Heart left ventricle (tissue), 16 donors: Measurements from ENCODE around the gene ID3. TPM values are rescaled to one million over a fixed set of nuclear protein-coding genes. Genes with fewer than 3 reads are reported as not detected.

Experiments
- ATAC-seq, 4 donors: fragments of 200-7000 bp; cut with Tn5 transposase; one replicate each; pipeline ENCODE4 v1.9.1; 2020 to 2022; ENCODE audit warnings: moderate library complexity in 4 of 4, mild to moderate bottlenecking in 3 of 4, moderate number of reproducible peaks in 1 of 4
- DNase-seq, 5 donors: peaks; one replicate each; pipeline ENCODE4 v3.0.0-alpha.2; 2020
- H3K27ac ChIP-seq, 12 donors: fragments of 200-600 bp; sonication (generic) in 4 of 12; one replicate each; pipeline versions ENCODE4 v1.5.0 to v1.8.0; 2016 to 2022; ENCODE audit warnings: mild to moderate bottlenecking in 2 of 12
- H3K27me3 ChIP-seq, 9 donors: fragments of 200-600 bp; sonication (generic) in 2 of 9; one replicate each; pipeline versions ENCODE4 v1.5.1 to v1.8.0; 2016 to 2022; ENCODE audit warnings: mild to moderate bottlenecking in 3 of 9
- H3K36me3 ChIP-seq, 9 donors: fragments of 200-600 bp; sonication (generic) in 2 of 9; one replicate each; pipeline versions ENCODE4 v1.5.0 to v1.8.0; 2018 to 2022; ENCODE audit warnings: mild to moderate bottlenecking in 2 of 9
- H3K4me1 ChIP-seq, 12 donors: fragments of 200-600 bp; sonication (generic) in 4 of 12; one replicate each; pipeline versions ENCODE4 v1.5.0 to v1.8.0; 2016 to 2022; ENCODE audit warnings: mild to moderate bottlenecking in 3 of 12
- H3K4me3 ChIP-seq, 12 donors: fragments of 200-600 bp; sonication (generic) in 4 of 12; one replicate each; pipeline versions ENCODE4 v1.5.0 to v1.8.0; 2017 to 2022; ENCODE audit warnings: mild to moderate bottlenecking in 9 of 12, moderate library complexity in 4 of 12
- H3K9me3 ChIP-seq, 12 donors: fragments of 200-600 bp; sonication (generic) in 4 of 12; one replicate each; pipeline versions ENCODE4 v1.5.0 to v1.8.0; 2016 to 2022; ENCODE audit warnings: mild to moderate bottlenecking in 1 of 12
- POLR2A ChIP-seq, 2 donors: fragments of 450-650 bp; IDR thresholded peaks; one replicate each; pipeline ENCODE4 v1.6.1; 2017; ENCODE audit warnings: antibody characterized with exemption in 2 of 2, mild to moderate bottlenecking in 2 of 2, moderate library complexity in 2 of 2
- WGBS, 4 donors: extraction: QIAGEN DNeasy Blood & Tissue Kit in 2 of 4; methylation state at CpG; one replicate each; pipeline versions ENCODE4 v1.1.5 to v1.1.7; 2013 to 2018; 5-methylcytosine and 5-hydroxymethylcytosine counted together
- intact Hi-C, 10 donors: fragments of 100-400 bp; cut with DNase I; formaldehyde crosslinking; loops; one replicate each; pipeline versions ENCODE4 v1.11.1 to v1.14.2; 2022
- polyA plus RNA-seq, 2 donors: library from polyadenylated mRNA; stranded (reverse); fragments of 200-250 nt; gene quantifications; one replicate each; pipeline ENCODE4 v1.2.3, GENCODE V29; 2013
- total RNA-seq, 9 donors: library from RNA; depleted of rRNA in 2 of 9; stranded (reverse); fragments of >200 nt in 2 of 9; fragmentation: NEBNext Ultra II Directional in 3 of 9; extraction: Animal tissue kit (Norgen Biotek cat#: 25700) in 3 of 9; gene quantifications; one replicate each; pipeline versions ENCODE4 v1.1.0 to v1.2.4, GENCODE V29; 2016 to 2023
- TF ChIP-seq, protein P1 (sequence below), 12 donors: fragments of 200-600 bp; sonication (generic) in 4 of 12; IDR thresholded peaks; one replicate each; pipeline versions ENCODE4 v1.5.0 to v1.8.0; 2018 to 2022; ENCODE audit warnings: antibody characterized with exemption in 12 of 12, mild to moderate bottlenecking in 5 of 12
- donor health status: ischemic (EF 13 %, LVEDD 7.1; RV severe dilation, severe dysfunction).
- donor health status: healthy with polysubstance abuse.
- donor health status: DM: no; HTN: yes; CAD: no.
- donor health status: DM: no; HTN: no; CAD: no.
- donor health status: ischemic (EF 25% LVEDD 6.9; RV normal size, moderate dysfunction).
- donor health status: ischemic (EF 25% LVEDD 5.7; RV mildly dilated, moderate dysfunction).
- donor health status: healthy.
- donor health status: DM: yes; HTN: yes; CAD: no.
- donor health status: ischemic (EF 35%, LVEDD 5.7; RV mildly dilated, moderate dysfunction).
- donor health status: nonischemic (EF 11% LVEDD 7.7; RV severe dilation, severe dysfunction).
- donor health status: DM: yes; HTN: yes; CAD: no.
- donor health status: PGD.
- donor health status: ischemic (EF 29% LVEDD 5.4; RV normal size, mild dysfunction).
- donor health status: nonischemic (EF 23%, LVEDD 6.1; RV moderate dilation, normal function).

Gene ID3
- total and polyA plus RNA-seq, 11 donors: 55.3 to 185 (median 91.0) TPM

- peaks cover 0 to 36% (median 14%) of the 10 kb centered on the region in 12 donors for H3K4me1 ChIP-seq
- DNase-seq: peak in 1 of 5 donors; percentile 22
- intact Hi-C loops: loop anchor here in 1 of 10 donors (5.0 kb wide), 1 partner anchor 40 kb away; no protein-coding TSS in a partner anchor
- no peaks in the 10 kb centered on the region for H3K36me3 ChIP-seq
- H3K9me3 ChIP-seq: no peaks in the 10 kb centered on the region
- WGBS, 4 donors: 77 to 87% (median 78%) methylated on average over 4 of the region's 4 CpGs
- no peaks in the 10 kb centered on the region for H3K27me3 ChIP-seq
- TF ChIP-seq, protein P1, sequence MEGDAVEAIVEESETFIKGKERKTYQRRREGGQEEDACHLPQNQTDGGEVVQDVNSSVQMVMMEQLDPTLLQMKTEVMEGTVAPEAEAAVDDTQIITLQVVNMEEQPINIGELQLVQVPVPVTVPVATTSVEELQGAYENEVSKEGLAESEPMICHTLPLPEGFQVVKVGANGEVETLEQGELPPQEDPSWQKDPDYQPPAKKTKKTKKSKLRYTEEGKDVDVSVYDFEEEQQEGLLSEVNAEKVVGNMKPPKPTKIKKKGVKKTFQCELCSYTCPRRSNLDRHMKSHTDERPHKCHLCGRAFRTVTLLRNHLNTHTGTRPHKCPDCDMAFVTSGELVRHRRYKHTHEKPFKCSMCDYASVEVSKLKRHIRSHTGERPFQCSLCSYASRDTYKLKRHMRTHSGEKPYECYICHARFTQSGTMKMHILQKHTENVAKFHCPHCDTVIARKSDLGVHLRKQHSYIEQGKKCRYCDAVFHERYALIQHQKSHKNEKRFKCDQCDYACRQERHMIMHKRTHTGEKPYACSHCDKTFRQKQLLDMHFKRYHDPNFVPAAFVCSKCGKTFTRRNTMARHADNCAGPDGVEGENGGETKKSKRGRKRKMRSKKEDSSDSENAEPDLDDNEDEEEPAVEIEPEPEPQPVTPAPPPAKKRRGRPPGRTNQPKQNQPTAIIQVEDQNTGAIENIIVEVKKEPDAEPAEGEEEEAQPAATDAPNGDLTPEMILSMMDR (IDR thresholded peaks at IDR 0.05): no peak
- no peak for TF ChIP-seq POLR2A (IDR thresholded peaks at IDR 0.05)
- H3K4me3 ChIP-seq: no peak overlapping the region
- H3K27ac ChIP-seq: peak overlapping the region in 3 of 12 donors; percentile 42 to 70 (median 64)
- ATAC-seq: no peak
These were observed 33.0 kb upstream of the ID3 start for GRCh38 chr1:23592209-23592892.

GRCh38 chr1:23591460-23592208 is 32.3 kb upstream of the ID3 start:
- Histone ChIP-seq H3K4me3 (no peak overlapping the region), H3K9me3 (no peaks in the 10 kb centered on the region), H3K27ac (peak overlapping the region in 8 of 12 donors; percentile 11 to 70 (median 50)), H3K4me1 (peaks cover 0 to 32% (median 14%) of the 10 kb centered on the region in 12 donors), H3K27me3 (no peaks in the 10 kb centered on the region), H3K36me3 (no peaks in the 10 kb centered on the region)
- intact Hi-C loops: loop anchor here in 1 of 10 donors (5.0 kb wide), 1 partner anchor 41 kb away; no protein-coding TSS in a partner anchor
- WGBS, 4 donors: 70 to 78% (median 72%) methylated on average over 15 of the region's 15 CpGs
- peak; percentile 27 to 57 (median 40) for DNase-seq
- TF ChIP-seq, protein P1 (IDR thresholded peaks at IDR 0.05): no peak
- TF ChIP-seq POLR2A (IDR thresholded peaks at IDR 0.05): no peak
- peak; percentile 37 to 90 (median 58) for ATAC-seq

- WGBS, 4 donors: 76 to 85% (median 80%) methylated on average over 4 of the region's 4 CpGs
- ATAC-seq (no peak), DNase-seq (no peak)
- Histone ChIP-seq H3K36me3 (no peaks in the 10 kb centered on the region), H3K4me3 (no peak overlapping the region), H3K27ac (no peak overlapping the region), H3K27me3 (no peaks in the 10 kb centered on the region), H3K4me1 (peaks cover 0 to 39% (median 14%) of the 10 kb centered on the region in 12 donors), H3K9me3 (no peaks in the 10 kb centered on the region)
- no peak for TF ChIP-seq POLR2A (IDR thresholded peaks at IDR 0.05)
- TF ChIP-seq, protein P1 (IDR thresholded peaks at IDR 0.05): no peak
- intact Hi-C loops: loop anchor here in 1 of 10 donors (5.0 kb wide), 1 partner anchor 42 kb away; no protein-coding TSS in a partner anchor
These were observed 30.9 kb upstream of the ID3 start for GRCh38 chr1:23590058-23590783.
